RCC 7860 (cell line): ENCODE results near the gene LY6G6F.

Experiments
- DNase-seq: peaks from one replicate; pipeline ENCODE4 v3.0.0-alpha.2; 2015; ENCODE audit warnings: low spot score
- FAIRE-seq: peaks from 2 replicates; lab custom pipeline; 2012; peaks lifted over from hg19 to GRCh38; lab: Jason Lieb, UNC

Gene LY6G6F

GRCh38 chr6:31737315-31737990 is 30.8 kb downstream of the LY6G6F start:
- no peak for DNase-seq
- no peak for FAIRE-seq

DNA sequence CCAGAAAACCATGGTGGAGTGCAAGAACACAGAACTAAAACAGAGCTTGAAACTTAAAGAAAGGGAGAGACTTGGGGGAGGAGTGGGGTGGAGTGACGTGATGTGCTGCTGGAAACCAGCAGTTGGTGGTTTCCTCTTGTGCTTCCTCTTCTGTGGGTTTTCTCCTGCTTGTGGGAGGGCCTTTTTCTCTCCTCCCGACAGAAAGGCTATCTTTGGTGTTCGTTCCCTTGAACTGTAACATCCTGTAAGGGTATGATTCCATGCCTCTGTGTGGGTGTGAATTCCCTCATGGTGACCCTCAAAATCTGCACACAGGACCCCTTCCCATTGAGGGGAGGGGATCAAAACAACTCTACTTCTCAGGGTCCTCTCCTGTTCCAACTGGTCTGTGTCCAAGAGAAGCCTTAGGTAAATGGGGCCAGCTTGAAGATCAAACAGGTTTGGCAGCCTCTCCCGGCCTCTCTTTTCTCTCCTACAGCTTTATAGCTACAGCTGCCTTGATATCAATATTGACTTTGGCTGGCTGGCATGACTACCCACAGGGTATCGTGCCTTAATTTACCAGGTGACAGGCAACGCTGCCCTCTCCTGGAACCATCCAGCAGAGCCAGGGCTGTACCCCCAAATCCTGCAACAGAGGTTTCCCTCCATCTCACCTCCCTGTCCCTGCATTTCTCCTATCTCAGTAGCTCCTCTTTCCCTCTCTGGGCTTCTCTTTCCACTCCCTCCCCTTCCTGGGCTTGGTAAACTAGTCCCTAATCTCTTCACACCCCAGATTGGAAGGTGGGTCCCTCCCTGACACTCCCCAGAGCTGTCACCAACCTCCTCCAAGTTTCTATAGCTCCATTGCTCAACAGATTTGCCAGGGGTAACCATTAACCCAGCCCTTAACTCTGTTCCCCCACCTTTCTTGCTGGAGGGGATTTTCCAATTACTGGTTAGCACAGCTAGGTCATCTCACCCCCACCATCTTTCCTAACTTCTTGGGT is 31.6 kb downstream of the LY6G6F start:
- FAIRE-seq: peak; percentile 74
- DNase-seq: peak; percentile 83

- DNase-seq: peak; percentile 98
- FAIRE-seq: peak; percentile 84
Measured at GRCh38 chr6:31739639-31740396, 33.2 kb downstream of the LY6G6F start, which contains the start of gene MSH5. Gene MSH5, plus strand, starts transcription at chr6:31740005. Its CDS starts 462 bp downstream, at chr6:31740467.

DNA sequence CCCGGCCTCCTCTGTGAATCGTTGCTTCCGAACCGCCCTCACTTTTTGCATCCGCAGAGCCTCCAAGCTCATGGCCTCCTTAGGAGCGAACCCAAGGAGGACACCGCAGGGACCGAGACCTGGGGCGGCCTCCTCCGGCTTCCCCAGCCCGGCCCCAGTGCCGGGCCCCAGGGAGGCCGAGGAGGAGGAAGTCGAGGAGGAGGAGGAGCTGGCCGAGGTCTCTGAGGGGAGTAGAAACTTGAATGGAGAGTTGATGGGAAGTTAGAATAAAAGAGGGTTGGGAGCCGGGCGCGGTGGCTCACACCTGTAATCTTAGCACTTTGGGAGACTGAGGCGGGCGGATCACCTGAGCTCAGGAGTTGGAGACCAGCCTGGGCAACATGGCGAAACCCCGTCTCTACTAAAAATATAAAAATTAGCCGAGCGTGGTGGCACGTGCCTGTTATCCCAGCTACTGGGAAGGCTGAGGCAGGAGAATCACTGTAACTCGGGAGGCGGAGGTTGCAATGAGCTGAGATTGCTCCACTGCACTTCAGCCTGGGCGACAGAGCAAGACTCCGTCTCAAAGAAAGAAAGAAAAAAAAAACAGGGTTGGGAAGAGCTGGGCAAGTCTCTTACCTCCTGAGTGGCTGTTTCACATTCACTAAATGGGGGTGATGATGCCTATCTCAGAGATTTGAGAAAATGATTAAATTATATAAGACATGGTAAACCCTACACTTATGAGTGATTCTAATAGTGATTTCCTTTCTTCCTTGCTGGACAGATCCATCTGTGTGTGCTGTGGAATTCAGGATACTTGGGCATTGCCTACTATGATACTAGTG is 33.9 kb downstream of the LY6G6F start:
- FAIRE-seq (no peak), DNase-seq (no peak)

GRCh38 chr6:31741815-31742214 is 35.1 kb downstream of the LY6G6F start:
- FAIRE-seq: no peak
- DNase-seq: no peak

DNA sequence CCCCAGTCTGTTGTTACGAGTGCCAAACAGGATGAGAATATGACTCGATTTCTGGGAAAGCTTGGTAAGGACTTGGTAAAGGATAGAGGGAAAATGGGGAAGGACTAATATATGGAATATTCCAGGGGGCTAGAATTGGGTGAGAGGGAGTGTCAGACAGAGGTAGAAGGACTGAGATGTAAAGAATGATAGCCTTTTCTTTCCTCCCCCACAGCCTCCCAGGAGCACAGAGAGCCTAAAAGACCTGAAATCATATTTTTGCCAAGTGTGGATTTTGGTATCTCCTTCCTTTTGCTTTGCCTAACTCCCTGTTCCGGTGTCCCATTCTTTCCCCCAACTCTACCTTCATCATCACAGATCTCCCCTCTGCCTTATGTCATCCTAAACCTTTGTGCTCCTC is 36.2 kb downstream of the LY6G6F start:
- no peak for DNase-seq
- no peak for FAIRE-seq

DNA sequence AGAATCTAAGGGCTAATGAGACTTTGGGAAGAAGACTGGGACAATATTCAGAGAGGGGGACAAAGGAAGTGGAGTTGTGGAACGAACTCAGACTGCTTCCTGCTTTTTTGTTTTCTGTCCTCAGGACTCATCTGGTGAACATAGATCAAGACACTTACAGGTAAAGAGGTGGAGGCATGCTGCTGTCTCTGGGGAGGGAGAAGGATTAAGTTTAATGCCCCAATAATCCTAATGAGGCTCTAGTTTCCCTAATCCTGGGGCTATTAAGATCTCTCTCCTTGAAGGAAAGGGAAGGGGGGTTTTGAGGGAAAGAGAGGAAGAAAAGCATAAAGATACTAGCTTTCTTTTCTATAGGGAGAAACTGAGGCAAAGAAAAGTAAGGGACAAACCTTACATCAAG is 37.8 kb downstream of the LY6G6F start:
- FAIRE-seq (no peak), DNase-seq (no peak)

DNA sequence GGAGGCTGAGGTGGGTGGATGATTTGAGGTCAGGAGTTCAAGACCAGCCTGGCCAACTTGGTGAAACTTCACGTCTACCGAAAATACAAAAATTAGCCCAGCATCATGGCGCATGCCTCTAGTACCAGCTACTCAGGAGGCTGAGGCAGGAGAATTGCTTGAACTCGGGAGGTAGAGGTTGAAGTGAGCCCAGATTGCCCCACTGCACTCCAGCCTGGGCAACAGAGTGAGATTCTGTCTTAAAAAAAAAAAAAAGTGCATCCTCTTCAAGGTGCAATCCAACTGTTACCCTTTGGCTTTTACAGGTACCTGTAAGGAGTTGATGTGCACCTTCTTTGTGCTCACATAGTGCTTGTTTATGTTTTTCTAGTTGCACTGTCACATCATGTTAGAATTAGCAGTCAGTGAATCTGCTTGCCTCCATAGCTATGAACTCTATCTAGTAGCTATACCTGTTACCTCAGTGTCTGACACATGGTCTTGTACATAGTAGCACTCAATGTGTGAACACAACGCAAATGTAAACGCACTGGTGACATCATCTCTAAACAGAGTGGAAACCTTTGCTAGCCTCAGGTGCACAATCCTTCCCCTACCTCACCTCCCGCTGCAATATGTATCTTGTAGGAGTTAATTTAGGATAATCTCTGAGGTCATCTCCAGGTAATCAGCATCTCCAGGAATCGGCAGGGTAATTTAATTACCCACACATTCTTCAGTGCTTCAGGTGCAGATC is 42.8 kb downstream of the LY6G6F start:
- DNase-seq: no peak
- no peak for FAIRE-seq

- no peak for DNase-seq
- FAIRE-seq: no peak
Measured at GRCh38 chr6:31750411-31751022, 43.9 kb downstream of the LY6G6F start.

DNA sequence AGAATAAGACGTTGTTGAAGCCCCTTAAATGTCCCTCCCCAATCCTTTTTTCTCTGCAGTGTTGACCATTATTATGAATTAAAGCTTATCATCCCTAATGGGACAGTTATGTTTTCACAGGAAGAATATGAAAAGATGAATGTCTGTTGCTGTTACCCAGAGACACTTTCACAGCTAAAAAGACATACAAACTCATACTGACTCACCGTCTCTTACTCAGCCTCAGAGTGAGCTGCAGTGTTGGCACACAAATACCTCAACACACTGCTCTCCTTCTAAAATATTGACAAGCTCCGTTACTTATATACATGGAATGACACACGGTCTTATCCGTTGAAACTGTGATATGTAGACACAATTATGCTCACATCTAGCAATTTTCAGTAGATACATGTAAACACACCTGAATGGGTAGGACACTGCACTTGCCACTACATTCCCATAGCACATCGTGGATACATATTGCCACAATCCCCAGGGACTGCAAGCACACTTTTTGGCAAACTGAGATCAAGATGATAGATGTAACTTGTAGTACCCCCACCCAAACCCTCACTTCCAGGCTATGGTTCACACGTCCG is 46.2 kb downstream of the LY6G6F start:
- peak; percentile 70 for DNase-seq
- peak; percentile 63 for FAIRE-seq

DNA sequence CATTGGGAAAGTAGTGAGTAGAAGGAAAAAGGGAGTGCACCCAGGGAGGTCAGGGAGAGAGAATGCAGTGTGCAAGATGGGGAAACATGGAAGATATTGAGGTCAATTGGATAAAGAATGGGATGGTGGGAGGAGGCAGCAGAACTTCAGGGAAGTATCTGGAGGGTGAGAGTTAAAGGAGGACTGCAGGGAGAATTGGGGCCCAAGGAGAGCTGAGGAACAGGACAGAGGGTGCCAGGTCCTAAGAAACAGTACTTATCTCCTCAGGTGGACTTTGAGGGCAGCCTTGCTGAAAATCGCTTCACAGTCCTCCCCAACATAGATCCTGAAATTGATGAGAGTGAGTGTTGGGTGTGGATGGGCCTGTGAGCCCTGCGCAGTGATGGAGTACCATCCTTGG is 51.6 kb downstream of the LY6G6F start:
- no peak for FAIRE-seq
- DNase-seq: no peak
